SU-DHL-6 (cell line): ENCODE data around the gene MFAP3L.

Experiments
- H2AFZ ChIP-seq: fragments of 200-600 bp; sonication (generic); 2 replicates; pipeline ENCODE4 v1.6.1; 2014; ENCODE audit warnings: low read depth, mild to moderate bottlenecking, moderate library complexity, mixed read lengths, antibody characterized with exemption, low read length; ENCODE audit not compliant: severe bottlenecking
- H3F3A ChIP-seq: fragments of 200-600 bp; shearing (Covaris generic); 2 replicates; pipeline ENCODE4 v1.6.0; 2016; ENCODE audit warnings: antibody characterized with exemption, mild to moderate bottlenecking; ENCODE audit not compliant: insufficient read depth
- H3K27ac ChIP-seq: fragments of 200-600 bp; sonication (generic); 2 replicates; pipeline ENCODE4 v1.5.1; 2016; ENCODE audit warnings: low read depth, mild to moderate bottlenecking, low read length, moderate library complexity, mixed read lengths
- H3K27me3 ChIP-seq: fragments of 200-600 bp; sonication (generic), shearing (Covaris generic); 2 replicates; pipeline ENCODE4 v1.6.0; 2014; ENCODE audit warnings: mild to moderate bottlenecking, low read length
- H3K36me3 ChIP-seq: fragments of 200-600 bp; sonication (generic); 2 replicates; pipeline ENCODE4 v1.6.1; 2014; ENCODE audit warnings: mild to moderate bottlenecking, low read length, mixed read lengths
- H3K4me2 ChIP-seq: fragments of 300-600, 200-600 bp; shearing (Covaris generic), sonication (generic); 2 replicates; pipeline ENCODE4 v1.6.0; 2014; ENCODE audit warnings: low read length, low read depth, mild to moderate bottlenecking; ENCODE audit not compliant: poor library complexity, severe bottlenecking
- H3K4me3 ChIP-seq: fragments of 200-600 bp; sonication (generic); 2 replicates; pipeline ENCODE4 v1.5.1; 2014; ENCODE audit warnings: antibody characterized with exemption, low read length, mild to moderate bottlenecking, mixed read lengths; ENCODE audit not compliant: insufficient read depth, poor library complexity, severe bottlenecking
- H3K79me2 ChIP-seq: fragments of 200-600 bp; sonication (generic); 2 replicates; pipeline ENCODE4 v1.6.1; 2014; ENCODE audit warnings: mild to moderate bottlenecking, low read length, moderate library complexity; ENCODE audit not compliant: insufficient read depth
- H3K9ac ChIP-seq: fragments of 200-600 bp; sonication (generic); 2 replicates; pipeline ENCODE4 v1.7.0; 2014; ENCODE audit warnings: mild to moderate bottlenecking, low read length
- H3K9me2 ChIP-seq: fragments of 200-600 bp; sonication (generic); replicated peaks from 2 replicates; pipeline ENCODE4 v1.6.1; 2014; ENCODE audit warnings: low read length; ENCODE audit not compliant: insufficient read depth
- H3K9me3 ChIP-seq: fragments of 200-600 bp; sonication (generic); 2 replicates; pipeline ENCODE4 v1.6.1; 2014; ENCODE audit warnings: low read length, mixed read lengths; ENCODE audit not compliant: insufficient read depth
- H4K20me1 ChIP-seq: fragments of 200-600 bp; sonication (generic); 2 replicates; pipeline ENCODE4 v1.6.1; 2014; ENCODE audit warnings: low read depth, mild to moderate bottlenecking, antibody characterized with exemption, low read length, moderate library complexity, mixed read lengths
- CTCF ChIP-seq: fragments of 200-600 bp; sonication (generic); IDR thresholded peaks from one replicate; pipeline ENCODE4 v1.5.1; 2017; ENCODE audit warnings: antibody characterized with exemption, mild to moderate bottlenecking, low read length, moderate library complexity; ENCODE audit not compliant: insufficient read depth, poor library complexity, severe bottlenecking
- EZH2phosphoT487 ChIP-seq: fragments of 200-600 bp; sonication (generic), shearing (Covaris generic); conservative IDR thresholded peaks from 2 replicates; pipeline ENCODE4 v1.6.1; 2018; ENCODE audit warnings: mild to moderate bottlenecking, antibody characterized with exemption, low read length, moderate library complexity, mixed read lengths

The MFAP3L gene

GRCh38 chr4:170015285-170015684, 10.9 kb downstream of the MFAP3L start:
- no peak overlapping the region for H3K27ac ChIP-seq
- H3K79me2 ChIP-seq = no peaks in the 10 kb centered on the region
- no peak overlapping the region for H3K4me3 ChIP-seq
- no peaks in the 10 kb centered on the region for H3K36me3 ChIP-seq
- H3K4me2 ChIP-seq = no peak overlapping the region
- no peaks in the 10 kb centered on the region for H3K9me3 ChIP-seq
- H4K20me1 ChIP-seq = no peaks in the 10 kb centered on the region
- no peaks in the 10 kb centered on the region for H3F3A ChIP-seq
- H2AFZ ChIP-seq = no peak overlapping the region
- TF ChIP-seq CTCF = no peak
- H3K27me3 ChIP-seq = no peaks in the 10 kb centered on the region
- H3K9ac ChIP-seq = no peak overlapping the region
- H3K9me2 ChIP-seq = no peaks in the 10 kb centered on the region

- Histone ChIP-seq H3K4me2 (no peak overlapping the region), H2AFZ (no peak overlapping the region), H3K27ac (no peak overlapping the region)
Measured at GRCh38 chr4:170014359-170015011, 11.7 kb downstream of the MFAP3L start.

GRCh38 chr4:170012629-170012958, 13.6 kb downstream of the MFAP3L start:
- Histone ChIP-seq H3K4me2 (no peak overlapping the region), H3K36me3 (no peaks in the 10 kb centered on the region), H3K27ac (no peak overlapping the region), H3K9me2 (no peaks in the 10 kb centered on the region), H4K20me1 (no peaks in the 10 kb centered on the region), H3K79me2 (no peaks in the 10 kb centered on the region), H3K9ac (no peak overlapping the region), H3K4me3 (no peak overlapping the region), H3K9me3 (no peaks in the 10 kb centered on the region), H2AFZ (no peak overlapping the region), H3F3A (no peaks in the 10 kb centered on the region), H3K27me3 (no peaks in the 10 kb centered on the region)
- TF ChIP-seq CTCF (no peak), EZH2phosphoT487 (no peak)

More at GRCh38 chr4:170014359-170015011, 11.7 kb downstream of the MFAP3L start:
- Histone ChIP-seq H3K9ac (no peak overlapping the region), H3K27me3 (no peaks in the 10 kb centered on the region), H3K9me3 (no peaks in the 10 kb centered on the region), H3K79me2 (no peaks in the 10 kb centered on the region), H3K9me2 (no peaks in the 10 kb centered on the region), H3K4me3 (no peak overlapping the region), H3F3A (no peaks in the 10 kb centered on the region), H4K20me1 (no peaks in the 10 kb centered on the region), H3K36me3 (no peaks in the 10 kb centered on the region)
- TF ChIP-seq CTCF (no peak), EZH2phosphoT487 (no peak)
